Epidermal melanocyte (primary cell): ENCODE measurements around the gene CD27.
"Not testable (repeated sequence)": the region's sequence is repeated elsewhere in the genome, so short reads cannot be mapped to it uniquely, and the experiment has no call there.

ENCODE experiments used
- DNase-seq: peaks from one replicate; pipeline ENCODE4 v3.0.0; 2011; ENCODE audit warnings: low spot score; ENCODE audit not compliant: insufficient read length

CD27 gene

DNA sequence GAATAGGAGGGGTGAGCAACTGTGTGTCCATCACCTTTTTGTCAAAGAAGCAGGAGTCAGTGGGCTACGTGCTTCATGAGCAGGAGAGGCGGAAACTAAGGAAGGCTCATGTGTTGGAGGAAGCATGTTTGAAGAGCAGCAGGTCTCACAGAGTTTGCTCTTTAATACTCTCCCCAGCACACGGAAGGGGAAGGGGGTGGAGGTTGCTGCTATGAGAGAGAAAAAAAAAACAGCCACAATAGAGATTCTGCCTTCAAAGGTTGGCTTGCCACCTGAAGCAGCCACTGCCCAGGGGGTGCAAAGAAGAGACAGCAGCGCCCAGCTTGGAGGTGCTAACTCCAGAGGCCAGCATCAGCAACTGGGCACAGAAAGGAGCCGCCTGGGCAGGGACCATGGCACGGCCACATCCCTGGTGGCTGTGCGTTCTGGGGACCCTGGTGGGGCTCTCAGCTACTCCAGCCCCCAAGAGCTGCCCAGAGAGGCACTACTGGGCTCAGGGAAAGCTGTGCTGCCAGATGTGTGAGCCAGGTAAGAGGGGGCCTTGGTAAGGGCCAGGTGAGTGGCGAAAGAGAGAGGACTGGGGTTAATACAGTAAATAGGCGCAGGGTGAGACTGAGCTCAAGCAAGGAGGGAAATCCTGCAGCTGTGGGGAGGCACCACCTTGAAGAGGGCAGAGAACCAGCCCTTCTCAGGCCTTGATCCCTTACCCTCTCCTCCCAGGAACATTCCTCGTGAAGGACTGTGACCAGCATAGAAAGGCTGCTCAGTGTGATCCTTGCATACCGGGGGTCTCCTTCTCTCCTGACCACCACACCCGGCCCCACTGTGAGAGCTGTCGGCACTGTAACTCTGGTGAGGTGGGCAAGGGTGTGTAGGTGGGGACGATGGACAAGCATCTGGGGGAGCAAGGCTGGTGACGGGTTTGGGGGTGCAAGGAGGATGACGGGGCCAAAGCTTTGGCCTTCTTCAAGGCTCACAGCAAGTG, at the start of gene CD27:
Gene CD27, plus strand, starts transcription at position 252 of the 985 bp plus-strand sequence. Its CDS starts 141 bp downstream, at position 393.
- DNase-seq, result no peak

DNA sequence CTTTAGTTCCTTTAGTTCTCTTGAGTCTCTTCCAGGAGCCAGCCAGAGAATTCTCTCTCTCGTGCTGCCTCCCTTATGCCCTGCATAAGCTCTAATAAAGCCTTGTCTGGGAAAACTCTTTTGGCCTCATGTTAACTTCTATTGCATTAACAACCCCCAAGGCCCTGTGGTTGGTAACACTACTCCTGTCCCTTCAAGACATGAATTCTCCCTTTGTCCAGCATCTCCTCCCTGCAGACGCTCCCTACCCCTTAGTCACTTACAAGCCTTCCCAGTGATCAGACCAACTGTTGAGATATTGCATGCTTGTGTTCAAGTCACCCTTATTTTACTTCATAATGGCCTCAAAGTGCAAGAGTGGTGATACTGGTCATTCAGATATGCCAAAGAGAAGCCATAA, 48.7 kb upstream of the CD27 start:
- no peak for DNase-seq

DNA sequence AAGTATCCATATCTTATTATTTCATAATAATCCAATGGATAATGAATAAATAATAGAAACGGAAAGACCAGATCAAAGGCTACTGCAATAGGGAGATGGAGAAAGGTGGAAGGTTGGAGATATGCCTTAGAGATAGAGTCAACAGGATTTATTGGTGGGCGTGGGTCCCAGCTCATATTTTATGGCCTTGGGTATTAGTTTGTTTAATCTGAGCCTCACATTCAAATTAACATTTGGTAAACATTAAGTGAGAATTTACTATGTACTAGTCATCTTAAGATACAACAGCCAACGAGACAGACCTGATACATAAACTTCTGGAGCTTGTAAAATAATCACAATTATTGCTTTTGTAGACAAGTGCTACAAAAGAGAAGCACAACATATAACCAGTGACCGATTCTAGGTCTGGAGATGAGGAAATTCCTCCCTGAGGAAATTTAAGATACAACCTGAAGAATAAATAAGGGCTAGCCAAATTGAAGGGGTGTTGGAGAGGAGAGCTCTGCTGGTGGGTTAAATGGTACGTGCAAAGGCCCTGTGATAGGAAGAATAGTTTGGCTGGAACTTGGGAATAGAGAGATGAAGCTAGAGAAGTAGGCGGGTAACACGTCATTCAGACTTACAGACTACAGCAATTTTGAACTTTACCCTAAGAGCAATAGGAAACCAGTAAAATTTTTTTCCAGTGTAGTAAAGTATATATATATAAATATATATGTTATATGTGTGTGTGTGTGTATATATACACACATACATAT, 44.7 kb upstream of the CD27 start:
- no peak for DNase-seq

DNA sequence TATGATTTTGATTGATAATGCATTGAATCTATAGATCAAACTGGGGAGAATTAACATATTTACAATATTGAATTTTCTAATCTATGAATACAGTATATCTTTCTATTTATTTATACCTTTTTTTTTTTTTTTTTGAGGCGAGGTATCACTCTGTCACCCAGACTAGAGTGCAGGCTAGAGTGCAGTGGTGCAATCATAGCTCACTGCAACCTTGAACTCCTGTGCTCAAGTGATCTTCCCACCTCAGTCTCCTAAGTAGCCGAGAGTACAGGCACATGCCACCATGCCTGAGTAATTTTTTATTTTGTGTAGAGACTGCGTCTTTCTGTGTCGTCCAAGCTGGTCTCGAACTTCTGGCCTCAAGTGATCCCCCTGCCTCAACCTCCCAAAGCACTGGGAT, 40.4 kb upstream of the CD27 start:
- no peak for DNase-seq

DNA sequence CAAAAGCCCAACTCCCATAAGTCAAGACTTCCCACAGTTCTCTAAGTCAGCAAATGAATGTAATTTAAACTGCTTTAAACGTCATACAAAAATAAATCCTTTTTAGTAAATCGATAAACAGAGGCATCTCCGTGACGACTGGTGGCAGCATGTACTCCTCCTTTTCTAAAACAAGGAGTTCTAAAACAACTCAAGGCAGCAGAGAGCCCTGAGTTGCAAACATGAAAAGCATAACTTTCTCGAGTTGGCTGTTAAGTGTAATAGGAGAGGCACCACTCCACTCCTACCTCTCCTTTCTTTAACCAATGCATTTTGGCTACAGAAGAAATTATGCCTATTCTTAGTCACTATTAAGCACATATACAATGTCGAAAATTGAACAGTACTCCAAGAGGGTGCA, 38.8 kb upstream of the CD27 start:
- no peak for DNase-seq

DNA sequence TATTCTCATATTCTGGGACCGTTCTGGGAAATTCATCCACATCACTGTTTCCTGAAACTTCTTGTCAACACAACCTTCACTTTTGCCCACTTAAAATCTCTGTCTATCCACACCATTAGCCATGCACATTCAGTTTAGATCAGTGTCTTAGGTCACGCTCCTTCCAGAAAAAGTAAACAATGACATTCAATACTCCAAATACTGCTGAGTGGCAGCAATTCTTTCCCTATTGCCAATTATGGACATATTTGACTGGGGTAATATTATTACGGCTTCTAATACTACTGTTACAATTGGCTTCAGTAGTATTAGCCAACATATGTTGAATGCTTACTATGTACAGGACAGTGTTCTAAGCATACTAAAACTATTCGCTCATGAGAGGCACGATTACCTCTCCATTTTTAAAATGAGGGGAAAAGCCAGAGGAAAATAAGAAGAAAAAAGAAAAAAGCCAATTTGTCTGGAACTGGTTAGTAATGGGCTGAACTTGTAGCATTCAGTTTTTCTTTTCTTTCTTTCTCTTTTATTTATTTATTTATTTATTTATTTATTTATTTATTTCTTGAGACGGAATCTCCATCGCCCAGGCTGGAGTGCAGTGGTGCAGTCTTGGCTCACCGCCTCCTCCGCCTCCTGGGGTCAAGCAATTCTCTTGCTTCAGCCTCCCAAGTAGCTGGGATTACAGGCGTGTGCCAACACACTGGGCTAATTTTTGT, 37.4 kb upstream of the CD27 start:
- DNase-seq, result no peak

DNA sequence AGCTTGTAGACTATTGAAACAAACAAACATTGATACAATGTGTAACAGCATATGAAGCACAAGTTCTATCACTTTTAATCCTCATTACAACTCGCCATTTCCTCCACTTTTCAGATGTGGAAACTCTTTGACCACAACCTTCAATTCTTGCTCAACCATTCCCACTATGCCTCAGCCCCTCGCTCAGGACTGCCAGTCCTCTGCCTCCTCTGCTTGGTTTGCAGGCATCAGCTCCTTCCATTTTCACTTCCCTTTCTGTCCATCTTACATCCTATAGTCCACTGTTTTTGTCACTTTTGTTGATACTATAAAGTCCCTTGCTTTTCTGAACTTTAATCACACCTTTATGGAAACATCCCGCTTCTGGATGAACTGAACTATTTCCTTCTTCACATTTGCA, 28.2 kb upstream of the CD27 start:
- DNase-seq, result no peak

DNA sequence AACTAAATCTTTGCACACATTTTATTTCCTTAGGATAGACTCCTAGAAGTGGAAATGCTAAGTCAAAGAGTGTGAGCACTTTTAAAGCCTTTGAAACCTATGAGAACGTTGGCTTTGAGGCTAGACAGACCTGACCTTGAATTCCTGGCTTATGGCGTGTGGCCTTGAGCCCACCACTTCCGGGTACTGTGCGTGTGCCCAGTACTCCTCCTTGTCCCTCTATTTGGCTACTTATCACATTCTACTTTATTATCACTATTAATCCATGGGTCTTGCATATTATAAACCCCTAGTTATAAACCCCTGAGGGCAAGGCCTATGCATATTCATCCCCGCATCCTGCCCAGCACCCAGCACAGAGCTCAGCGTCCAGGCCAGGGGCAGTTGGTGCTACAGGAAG, 26.0 kb upstream of the CD27 start:
- no peak for DNase-seq

DNA sequence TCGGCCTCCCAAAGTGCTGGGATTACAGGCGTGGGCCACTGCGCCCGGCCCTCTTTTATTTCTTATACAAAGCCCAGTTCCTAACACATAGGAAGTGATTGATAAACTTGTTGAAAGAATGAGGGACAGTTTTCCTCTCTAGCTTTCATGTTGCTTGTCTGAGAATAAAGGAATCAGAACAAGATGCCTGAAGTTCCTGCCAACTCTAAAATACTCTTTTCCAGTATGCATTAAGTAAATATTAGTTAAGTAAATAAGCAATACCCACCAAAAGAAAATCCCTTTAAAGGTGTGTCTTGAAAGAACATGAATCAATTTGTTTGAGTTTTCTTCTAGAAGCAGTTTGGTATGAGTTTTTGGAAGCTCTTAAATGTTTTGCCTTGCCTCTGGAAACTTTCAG, 24.4 kb upstream of the CD27 start:
- DNase-seq, result no peak

DNA sequence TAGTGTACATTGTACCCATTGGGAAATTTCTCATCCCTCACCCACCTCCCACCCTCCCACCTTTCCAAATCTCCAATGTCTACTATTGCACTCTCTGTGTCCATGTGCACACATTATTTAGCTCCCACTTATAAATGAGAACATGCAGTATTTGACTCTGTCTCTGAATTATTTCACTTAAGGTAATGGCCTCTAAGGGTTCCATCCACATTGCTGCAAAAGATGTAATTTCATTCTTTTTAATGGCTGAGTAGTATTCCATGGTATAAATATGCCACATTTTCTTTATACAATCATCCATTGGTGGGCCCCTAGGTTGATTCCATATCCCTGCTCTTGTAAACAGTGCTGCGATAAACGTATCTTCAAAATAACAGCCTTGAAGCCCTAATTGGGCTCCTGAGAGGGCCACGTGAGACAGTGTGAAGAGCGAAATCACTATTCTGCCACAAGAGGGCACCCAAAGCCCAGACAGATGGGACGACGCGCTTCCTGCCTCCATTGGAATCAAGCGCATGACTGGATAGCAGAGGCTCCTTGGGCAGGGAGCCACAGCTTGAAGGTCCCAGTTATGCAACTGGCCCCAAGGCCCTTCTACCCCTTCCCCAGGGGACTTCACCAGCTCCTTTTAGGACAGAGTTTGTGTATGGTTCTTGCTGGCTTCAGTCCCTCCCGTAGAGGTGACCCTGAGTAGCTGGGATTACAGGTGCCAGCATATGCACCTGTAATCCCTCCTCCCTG, 21.3 kb upstream of the CD27 start:
- DNase-seq, result peak; percentile 85

DNA sequence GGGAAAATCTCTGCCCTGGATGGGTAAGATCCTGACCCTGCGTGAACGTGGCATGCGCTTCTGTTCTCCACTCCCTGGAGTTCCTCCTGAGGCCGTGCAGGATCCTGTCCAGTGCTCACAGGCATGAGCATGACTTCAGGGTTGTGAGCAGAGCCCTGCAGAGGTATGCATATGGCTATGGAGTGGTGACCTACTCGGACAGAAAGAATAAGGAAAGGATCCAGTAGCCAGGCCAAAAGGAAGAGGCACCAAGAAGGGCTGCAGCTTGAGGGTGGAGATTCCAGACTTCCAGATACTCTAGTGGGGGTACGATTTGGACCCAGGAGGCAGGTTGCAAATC, 20.8 kb upstream of the CD27 start:
- no peak for DNase-seq

DNA sequence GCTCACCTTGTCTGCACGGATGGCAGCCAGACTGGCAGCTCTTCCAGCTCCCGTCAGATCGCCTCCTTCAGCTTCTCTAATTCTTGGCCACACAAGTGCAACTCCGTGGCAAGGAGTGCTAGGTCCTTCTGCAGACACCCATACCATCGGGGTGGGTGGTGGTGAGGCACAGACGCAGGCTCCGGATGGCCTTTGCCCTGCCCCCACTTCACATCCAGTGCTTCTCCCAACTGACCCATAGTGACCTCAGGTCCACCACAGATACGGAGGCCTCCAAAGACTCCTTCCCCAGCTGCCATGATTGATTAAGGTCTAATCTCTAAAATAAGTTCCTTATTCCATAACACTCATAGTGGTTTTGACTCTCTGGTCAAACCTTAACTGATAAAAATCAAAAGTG, 19.9 kb upstream of the CD27 start:
- no peak for DNase-seq

DNA sequence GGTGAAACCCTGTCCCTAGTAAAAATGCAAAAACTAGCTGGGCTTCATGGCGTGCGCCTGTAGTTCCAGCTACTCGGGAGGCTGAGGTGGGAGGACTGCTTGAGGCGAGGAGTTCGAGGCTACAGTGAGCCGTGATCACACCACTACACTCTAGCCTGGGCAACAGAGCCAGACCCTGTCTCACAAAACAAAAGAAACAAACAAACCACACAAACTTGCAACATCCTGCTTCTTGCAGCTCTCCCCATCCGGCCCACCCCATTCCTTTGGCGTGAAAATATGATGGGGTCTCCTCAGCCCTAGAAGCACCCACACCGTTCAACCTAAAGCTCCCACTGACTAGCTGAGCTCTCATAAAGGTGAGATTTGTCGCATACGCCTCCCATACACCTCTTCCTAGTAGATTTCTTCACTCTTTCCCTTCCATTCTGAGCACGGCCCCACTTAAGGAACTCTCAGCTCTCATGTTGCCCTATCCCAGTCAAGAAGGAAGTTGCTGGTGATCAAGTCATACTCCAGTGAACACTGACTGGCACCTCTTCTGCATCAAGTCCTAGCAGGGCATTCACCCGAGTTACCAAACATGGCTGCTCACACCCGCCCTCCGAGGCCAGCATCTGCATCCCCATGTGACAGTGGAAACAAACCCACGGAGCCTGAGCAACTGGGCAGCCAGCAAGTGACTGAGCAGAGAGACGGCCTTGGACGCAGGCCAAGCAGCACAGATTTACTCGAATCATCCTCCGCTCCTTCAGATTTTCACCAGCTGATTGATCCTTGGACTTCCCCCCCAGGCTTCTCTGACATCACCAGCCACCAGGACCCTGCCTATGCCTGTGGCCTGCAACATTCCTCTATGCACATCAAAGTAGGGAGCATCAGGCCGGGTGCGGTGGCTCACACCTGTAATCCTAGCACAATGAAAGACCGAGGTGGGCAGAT, 18.9 kb upstream of the CD27 start:
- no peak for DNase-seq

DNA sequence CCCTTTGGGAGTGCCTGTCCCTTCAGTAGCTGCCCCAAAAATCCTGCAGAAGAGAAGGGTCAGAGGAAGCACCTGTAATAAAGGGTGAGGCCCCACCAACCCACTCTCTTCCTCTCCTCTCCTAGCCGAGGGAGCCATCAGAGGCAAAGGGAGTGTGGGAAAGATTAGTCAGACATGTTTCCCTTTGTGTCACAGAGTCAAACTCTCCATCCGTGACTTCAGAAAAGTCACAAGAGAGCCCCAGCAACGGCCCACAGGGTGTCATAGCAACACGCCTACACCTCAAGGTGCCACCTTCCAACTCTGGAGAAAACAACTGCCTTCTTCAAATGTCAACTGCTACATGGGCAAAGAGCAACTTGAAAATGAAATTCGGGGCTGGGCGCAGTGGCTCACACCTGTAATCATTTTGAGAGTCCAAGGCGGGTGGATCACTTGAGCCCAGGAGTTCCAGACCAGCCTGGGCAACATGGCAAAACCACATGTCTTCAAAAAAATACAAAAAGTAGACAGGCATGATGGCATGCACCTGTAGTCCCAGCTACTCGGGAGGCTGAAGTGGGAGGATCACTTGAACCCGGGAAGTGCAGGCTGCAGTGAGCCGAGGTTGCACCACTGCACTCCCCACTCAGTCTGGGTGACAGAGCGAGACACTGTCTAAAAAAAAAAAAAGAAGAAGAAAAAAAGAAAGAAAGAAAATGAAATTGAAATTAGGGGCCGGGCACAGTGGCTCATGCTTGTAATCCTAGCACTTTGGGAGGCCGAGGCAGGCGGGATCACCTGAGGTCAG, 17.7 kb upstream of the CD27 start:
- DNase-seq, result no peak

DNA sequence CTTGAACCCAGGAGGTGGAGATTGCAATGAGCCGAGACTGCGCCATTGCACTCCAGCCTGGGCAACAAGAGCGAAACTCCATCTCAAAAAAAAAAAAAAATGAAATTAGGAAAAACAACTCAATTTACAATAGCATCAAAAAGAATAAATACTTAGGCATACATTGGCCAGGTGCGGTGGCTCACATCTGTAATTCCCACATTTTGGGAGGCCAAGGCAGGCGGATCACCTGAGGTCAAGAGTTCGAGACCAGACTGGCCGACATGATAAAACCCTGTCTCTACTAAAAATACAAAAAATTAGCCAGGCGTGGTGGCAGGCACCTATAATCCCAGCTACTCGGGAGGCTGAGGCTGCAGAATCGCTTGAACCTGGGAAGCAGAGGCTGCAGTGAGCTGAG, 17.0 kb upstream of the CD27 start:
- not testable (repeated sequence) for DNase-seq

DNA sequence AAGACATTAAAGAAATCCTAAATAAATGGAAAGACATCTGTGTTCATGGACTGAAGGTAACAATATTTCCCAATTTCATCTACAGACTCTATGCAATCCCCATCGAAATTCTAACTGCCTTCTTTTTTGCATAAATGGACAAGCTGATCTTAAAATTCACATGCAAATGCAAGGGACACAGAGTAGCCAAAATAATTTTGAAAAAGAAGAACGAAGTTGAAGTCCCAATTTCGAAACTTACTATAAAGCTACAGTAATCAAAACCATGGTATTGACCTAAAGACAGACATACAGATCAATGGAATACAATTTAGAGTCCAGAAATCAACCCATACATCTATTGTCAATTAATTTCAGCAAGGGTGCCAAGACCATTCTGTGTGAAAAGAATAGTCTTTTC, 16.4 kb upstream of the CD27 start:
- no peak for DNase-seq

DNA sequence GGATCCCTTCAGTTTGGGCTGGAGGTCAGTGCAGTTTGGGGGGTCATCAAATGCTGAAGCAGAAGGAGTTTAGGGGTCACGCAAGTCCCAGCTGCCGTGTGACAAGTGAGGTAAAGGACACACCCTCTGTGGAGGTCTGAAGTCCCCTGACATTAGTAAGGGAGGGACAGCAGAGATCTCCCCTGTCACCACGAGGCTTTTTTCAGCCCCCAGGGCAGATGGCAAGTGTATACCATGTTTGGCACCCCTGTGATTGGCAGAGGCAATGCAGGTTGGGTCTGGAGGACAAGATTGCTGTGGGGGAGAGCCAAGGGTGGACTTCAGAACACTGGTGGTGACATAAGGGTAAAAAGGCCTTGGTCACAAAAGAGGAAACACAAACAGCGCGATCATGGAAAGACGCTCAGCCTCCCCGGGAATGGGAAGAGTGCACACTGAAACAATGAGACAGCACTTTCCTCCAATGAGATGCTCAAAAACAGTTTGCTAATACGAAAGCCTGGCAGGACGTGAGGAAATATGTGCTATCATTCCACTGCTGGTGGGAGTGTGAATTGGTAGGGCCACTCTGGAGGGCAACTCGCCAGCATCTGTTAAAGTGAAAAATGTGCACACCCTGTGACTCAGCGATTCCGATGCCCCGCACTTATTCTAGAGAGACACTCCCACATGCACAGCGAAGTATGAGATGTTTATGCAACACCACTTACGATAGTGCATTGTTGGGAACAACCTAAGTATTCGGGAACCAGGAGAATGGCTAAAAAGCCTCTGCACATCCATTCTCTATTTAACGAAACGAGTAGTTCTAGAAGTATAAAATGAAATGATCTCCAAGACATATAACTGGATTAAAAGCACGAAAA, 14.4 kb upstream of the CD27 start:
- peak; percentile 58 for DNase-seq

DNA sequence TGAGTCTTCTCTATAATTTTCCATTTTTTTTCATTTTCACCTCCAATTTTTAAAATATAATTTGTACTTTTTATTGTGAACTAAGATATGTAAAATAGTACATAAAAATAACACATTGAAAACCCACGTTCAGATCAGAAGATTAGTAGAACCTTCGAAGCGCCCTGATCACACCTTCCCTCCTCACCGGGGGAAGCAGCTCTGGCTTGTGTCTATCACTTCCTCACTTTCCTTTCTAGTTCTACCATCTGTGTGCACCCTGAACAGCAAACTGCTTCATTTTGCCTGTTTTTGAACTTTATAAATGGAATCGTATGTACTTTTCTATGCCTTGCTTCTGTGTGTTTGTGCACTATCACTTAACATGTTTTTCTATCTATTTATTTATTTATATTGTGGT, 11.8 kb upstream of the CD27 start:
- DNase-seq, result no peak
